OCI-LY1 (cell line): ENCODE data around the gene TRPV4.

Experiments used
- H2AFZ ChIP-seq: fragments of 200-600 bp; sonication (generic), shearing (Covaris generic); 2 replicates; pipeline ENCODE4 v1.6.0; 2014; ENCODE audit warnings: antibody characterized with exemption, mild to moderate bottlenecking, low read length
- H3F3A ChIP-seq: fragments of 200-600 bp; sonication (generic), shearing (Covaris generic); 2 replicates; pipeline ENCODE4 v1.6.0; 2014; ENCODE audit warnings: mild to moderate bottlenecking, antibody characterized with exemption, low read length, moderate library complexity; ENCODE audit not compliant: insufficient read depth
- H3K27ac ChIP-seq: fragments of 200-600 bp; sonication (generic); 2 replicates; pipeline ENCODE4 v1.5.1; 2014; ENCODE audit warnings: low read length, mixed run types, mild to moderate bottlenecking, low read depth; ENCODE audit not compliant: poor library complexity, severe bottlenecking
- H3K27me3 ChIP-seq: fragments of 200-600 bp; sonication (generic); 2 replicates; pipeline ENCODE4 v1.6.0; 2014; ENCODE audit warnings: antibody characterized with exemption, mild to moderate bottlenecking, low read length, moderate library complexity; ENCODE audit not compliant: insufficient read depth
- H3K36me3 ChIP-seq: fragments of 200-600 bp; sonication (generic); 2 replicates; pipeline ENCODE4 v1.6.1; 2014; ENCODE audit warnings: mild to moderate bottlenecking, antibody characterized with exemption, low read length, moderate library complexity, mixed read lengths; ENCODE audit not compliant: insufficient read depth
- H3K4me1 ChIP-seq: fragments of 200-600 bp; sonication (generic); 2 replicates; pipeline ENCODE4 v1.5.1; 2014; ENCODE audit warnings: mild to moderate bottlenecking, low read length, moderate library complexity; ENCODE audit not compliant: insufficient read depth, severe bottlenecking
- H3K4me2 ChIP-seq: fragments of 200-600 bp; sonication (generic), shearing (Covaris generic); 2 replicates; pipeline ENCODE4 v1.6.1; 2014; ENCODE audit warnings: low read length
- H3K4me3 ChIP-seq: fragments of 200-600 bp; sonication (generic); 2 replicates; pipeline ENCODE4 v1.5.1; 2014; ENCODE audit warnings: low read length, low read depth, mild to moderate bottlenecking, mixed read lengths; ENCODE audit not compliant: poor library complexity, severe bottlenecking
- H3K79me2 ChIP-seq: fragments of 200-600 bp; shearing (Covaris generic); 2 replicates; pipeline ENCODE4 v1.6.1; 2016; ENCODE audit warnings: mixed run types, low read length, mixed read lengths; ENCODE audit not compliant: insufficient read depth
- H3K9ac ChIP-seq: fragments of 200-600 bp; sonication (generic), shearing (Covaris generic); 2 replicates; pipeline ENCODE4 v1.6.1; 2014; ENCODE audit warnings: mild to moderate bottlenecking, low read length, mixed read lengths
- H3K9me2 ChIP-seq: fragments of 200-600 bp; sonication (generic), shearing (Covaris generic); 2 replicates; pipeline ENCODE4 v1.6.1; 2014; ENCODE audit warnings: low read depth, mild to moderate bottlenecking, low read length, mixed read lengths
- H3K9me3 ChIP-seq: fragments of 200-600 bp; shearing (Covaris generic); 2 replicates; pipeline ENCODE4 v1.6.1; 2014; ENCODE audit warnings: low read length, mixed read lengths
- H4K20me1 ChIP-seq: fragments of 200-600 bp; sonication (generic), shearing (Covaris generic); 2 replicates; pipeline ENCODE4 v1.6.0; 2016; ENCODE audit warnings: mild to moderate bottlenecking, low read length; ENCODE audit not compliant: insufficient read depth
- CTCF ChIP-seq: fragments of 200-600 bp; sonication (generic), shearing (Covaris generic); IDR thresholded peaks from 2 replicates; pipeline ENCODE4 v1.5.1; 2017; ENCODE audit warnings: mild to moderate bottlenecking, antibody characterized with exemption, low read length, moderate library complexity, mixed read lengths
- EZH2 ChIP-seq: fragments of 200-600 bp; sonication (generic), shearing (Covaris generic); IDR thresholded peaks from 2 replicates; pipeline ENCODE4 v1.8.0; 2017; ENCODE audit warnings: borderline replicate concordance, mixed run types, mild to moderate bottlenecking, antibody characterized with exemption, low read length, moderate library complexity, mixed read lengths

The TRPV4 gene

GRCh38 chr12:109835827-109836226 lies 2.6 kb upstream of the TRPV4 start:
- Histone ChIP-seq H3K4me1 (no peaks in the 10 kb centered on the region), H3K9me3 (no peaks in the 10 kb centered on the region), H4K20me1 (no peaks in the 10 kb centered on the region), H3K36me3 (no peaks in the 10 kb centered on the region), H3K27me3 (no peaks in the 10 kb centered on the region), H3K27ac (no peak overlapping the region), H3K4me3 (no peak overlapping the region), H3F3A (no peaks in the 10 kb centered on the region), H3K79me2 (no peaks in the 10 kb centered on the region), H3K9me2 (no peaks in the 10 kb centered on the region), H3K4me2 (no peak overlapping the region), H3K9ac (no peak overlapping the region), H2AFZ (no peak overlapping the region)
- no peak for TF ChIP-seq EZH2
- TF ChIP-seq CTCF, result no peak

- Histone ChIP-seq H3K9me3 (no peaks in the 10 kb centered on the region), H3F3A (no peaks in the 10 kb centered on the region), H2AFZ (no peak overlapping the region), H3K4me1 (no peaks in the 10 kb centered on the region), H3K9me2 (no peaks in the 10 kb centered on the region), H3K4me2 (no peak overlapping the region), H3K4me3 (no peak overlapping the region), H3K27me3 (no peaks in the 10 kb centered on the region), H4K20me1 (no peaks in the 10 kb centered on the region), H3K36me3 (no peaks in the 10 kb centered on the region), H3K79me2 (no peaks in the 10 kb centered on the region), H3K27ac (no peak overlapping the region), H3K9ac (no peak overlapping the region)
- TF ChIP-seq CTCF (no peak), EZH2 (no peak)
These were observed 474 bp downstream of the TRPV4 start for GRCh38 chr12:109832541-109833306.

- Histone ChIP-seq H3K27ac (no peak overlapping the region), H3K9me3 (no peaks in the 10 kb centered on the region), H3K4me2 (no peak overlapping the region), H3K27me3 (no peaks in the 10 kb centered on the region), H3K36me3 (no peaks in the 10 kb centered on the region), H3F3A (no peaks in the 10 kb centered on the region), H3K9ac (no peak overlapping the region), H2AFZ (no peak overlapping the region), H4K20me1 (no peaks in the 10 kb centered on the region), H3K4me1 (no peaks in the 10 kb centered on the region), H3K79me2 (no peaks in the 10 kb centered on the region), H3K9me2 (no peaks in the 10 kb centered on the region), H3K4me3 (no peak overlapping the region)
- no peak for TF ChIP-seq EZH2
- no peak for TF ChIP-seq CTCF
These were observed 1.3 kb downstream of the TRPV4 start for GRCh38 chr12:109831929-109832328.
